HG02571 (cell line): ENCODE results near the gene ST6GALNAC6.
"Not testable (repeated sequence)": the region's sequence is repeated elsewhere in the genome, so short reads cannot be mapped to it uniquely, and the experiment has no call there.

Experiments
- ATAC-seq: cut with Tn5 transposase; IDR thresholded peaks from one replicate; pipeline ENCODE4 v1.9.1; 2021; ENCODE audit warnings: mild to moderate bottlenecking, moderate library complexity; ENCODE audit not compliant: unreplicated experiment

Gene ST6GALNAC6

GRCh38 chr9:127860779-127861178, 38.6 kb downstream of the ST6GALNAC6 start:
- no peak for ATAC-seq

- no peak for ATAC-seq
These were observed 39.1 kb downstream of the ST6GALNAC6 start for GRCh38 chr9:127860260-127860659.

- no peak for ATAC-seq
These were observed 41.3 kb downstream of the ST6GALNAC6 start for GRCh38 chr9:127858041-127858512.

GRCh38 chr9:127857278-127857677, 42.1 kb downstream of the ST6GALNAC6 start:
- ATAC-seq: no peak

- no peak for ATAC-seq
These were observed 42.7 kb downstream of the ST6GALNAC6 start for GRCh38 chr9:127856729-127857116.

GRCh38 chr9:127856094-127856728, 43.2 kb downstream of the ST6GALNAC6 start:
- ATAC-seq: no peak

- no peak for ATAC-seq
These were observed 43.9 kb downstream of the ST6GALNAC6 start for GRCh38 chr9:127855522-127855921.

GRCh38 chr9:127854960-127855359, 44.4 kb downstream of the ST6GALNAC6 start:
- no peak for ATAC-seq

GRCh38 chr9:127854184-127854806, 45.1 kb downstream of the ST6GALNAC6 start, which contains the start of gene ENG:
Gene ENG, minus strand, starts transcription at chr9:127854658. Its CDS starts 303 bp downstream, at chr9:127854355.
- no peak for ATAC-seq

GRCh38 chr9:127853312-127854183, 45.9 kb downstream of the ST6GALNAC6 start:
- ATAC-seq: no peak

GRCh38 chr9:127852829-127853228, 46.6 kb downstream of the ST6GALNAC6 start:
- no peak for ATAC-seq

GRCh38 chr9:127850286-127850830, 49.0 kb downstream of the ST6GALNAC6 start:
- no peak for ATAC-seq

- ATAC-seq: no peak
These were observed 50.5 kb downstream of the ST6GALNAC6 start for GRCh38 chr9:127848756-127849504.

GRCh38 chr9:127847833-127848755, 51.3 kb downstream of the ST6GALNAC6 start:
- no peak for ATAC-seq

GRCh38 chr9:127847178-127847510, 52.3 kb downstream of the ST6GALNAC6 start:
- no peak for ATAC-seq

- no peak for ATAC-seq
These were observed 52.8 kb downstream of the ST6GALNAC6 start for GRCh38 chr9:127846443-127847177.

GRCh38 chr9:127845619-127846018, 53.8 kb downstream of the ST6GALNAC6 start:
- not testable (repeated sequence) for ATAC-seq

GRCh38 chr9:127844821-127845359, 54.5 kb downstream of the ST6GALNAC6 start:
- ATAC-seq: no peak
